Middle frontal gyrus (tissue), 1 donor: ENCODE results near the gene PSG1.
"Not testable (repeated sequence)": the region's sequence is repeated elsewhere in the genome, so short reads cannot be mapped to it uniquely, and the experiment has no call there.

Experiments used
- DNase-seq: peaks from one replicate; pipeline ENCODE4 v3.0.0-alpha.2; 2015; ENCODE audit warnings: low spot score; ENCODE audit errors: extremely low spot score

The PSG1 gene

DNA sequence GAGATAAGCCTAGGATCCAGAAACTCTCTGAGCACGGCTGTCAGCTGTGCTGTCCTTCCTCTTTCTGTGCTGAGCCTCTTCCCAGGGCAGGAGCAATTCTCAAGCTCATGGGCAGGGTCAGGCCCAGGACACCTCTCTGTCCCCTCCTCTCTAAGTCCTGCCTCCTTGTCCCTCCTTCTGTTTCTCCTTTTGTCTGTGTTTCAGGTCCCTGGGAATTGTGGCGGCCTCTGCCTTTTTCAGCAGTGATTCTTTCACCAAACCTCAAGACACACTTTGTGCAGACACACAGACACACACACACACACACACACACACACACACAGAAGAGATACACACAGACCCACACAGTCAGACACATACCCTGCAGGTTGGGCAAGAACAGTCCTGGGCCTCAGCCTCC, at the start of gene PSG1:
PSG1 (minus strand) TSS at position 101 of the 400 bp plus-strand sequence. CDS start 132 bp downstream, outside the sequence.
- no peak for DNase-seq

DNA sequence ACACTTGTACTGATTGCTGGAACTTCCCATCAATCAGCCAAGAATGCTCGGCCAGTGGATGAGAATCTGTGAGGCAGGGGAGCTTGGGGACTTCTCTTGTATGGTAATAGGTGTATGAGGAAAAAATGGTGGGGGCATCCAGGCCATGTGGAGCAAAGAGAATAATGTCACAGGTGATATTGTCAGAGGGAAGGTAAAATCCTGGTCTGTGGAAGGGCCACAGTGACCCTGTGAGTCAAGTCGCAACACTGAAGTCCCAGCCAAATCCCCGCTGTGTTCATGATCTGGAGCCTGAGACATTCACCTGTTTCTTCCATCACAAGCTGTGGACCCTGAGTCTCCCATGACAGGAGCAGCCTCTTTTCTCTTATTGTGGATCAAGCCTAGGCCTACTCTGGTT, 49.4 kb upstream of the PSG1 start:
- no peak for DNase-seq

GRCh38 chr19:42926781-42927180, 47.3 kb upstream of the PSG1 start:
- no peak for DNase-seq

GRCh38 chr19:42923106-42923505, 43.6 kb upstream of the PSG1 start:
- DNase-seq, result not testable (repeated sequence)

GRCh38 chr19:42920971-42921370, 41.5 kb upstream of the PSG1 start:
- DNase-seq, result not testable (repeated sequence)

DNA sequence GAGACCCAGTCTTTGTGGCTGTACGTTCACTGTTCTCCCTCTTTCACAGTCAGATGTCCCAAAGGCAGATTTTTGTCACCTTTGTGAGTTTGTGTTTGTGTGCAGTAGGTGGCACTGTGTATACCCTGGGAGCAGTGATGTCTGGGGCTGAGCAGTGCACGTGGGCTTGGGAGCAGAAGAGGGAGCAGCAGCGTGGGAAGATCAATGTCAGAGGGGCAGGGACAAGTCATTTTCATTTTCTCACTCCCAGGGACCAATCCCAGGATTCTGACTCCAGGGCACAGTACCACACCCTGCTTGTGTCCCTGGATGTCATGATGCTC, 40.2 kb upstream of the PSG1 start:
- no peak for DNase-seq

DNA sequence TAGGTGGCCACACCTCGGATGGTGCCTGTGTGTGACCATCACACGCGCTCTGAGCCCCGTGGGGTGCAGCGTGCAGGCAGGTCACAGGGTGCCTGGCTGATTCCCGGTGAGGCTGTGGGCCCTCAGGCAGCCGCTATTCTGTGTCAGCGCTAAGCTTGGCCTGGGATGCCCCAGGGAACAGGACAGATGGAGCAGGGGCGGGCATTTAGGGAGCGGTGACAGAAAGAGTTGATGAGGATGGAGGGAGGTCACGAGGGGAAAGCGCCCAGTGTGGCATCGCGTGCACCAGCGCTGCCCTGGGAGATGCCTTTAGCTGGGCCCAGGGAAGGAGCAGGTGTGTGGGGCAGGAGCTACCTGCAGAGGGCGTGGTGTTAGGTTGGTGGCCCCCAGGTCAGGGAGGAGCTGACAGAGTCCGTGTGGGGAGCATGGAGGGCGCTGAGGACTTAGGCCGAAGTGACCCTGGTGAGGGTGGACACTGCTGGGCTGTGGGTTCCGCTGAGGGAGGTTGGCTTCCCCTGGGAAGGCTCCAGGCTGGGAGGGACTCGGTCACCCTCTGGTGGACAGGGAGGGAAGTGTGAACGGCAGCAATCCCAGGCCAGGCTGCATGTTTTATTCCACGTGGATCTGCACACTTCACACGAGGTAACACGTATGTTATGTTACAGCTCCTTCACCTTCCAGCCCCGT, 39.7 kb upstream of the PSG1 start:
- not testable (repeated sequence) for DNase-seq

- DNase-seq, result not testable (repeated sequence)
Observed at GRCh38 chr19:42918377-42919069, 39.0 kb upstream of the PSG1 start.

GRCh38 chr19:42917634-42918033, 38.1 kb upstream of the PSG1 start, which contains the start of gene PSG6:
TSS of gene PSG6 (minus strand) at chr19:42917894. CDS start at chr19:42917792, 102 bp downstream.
- not testable (repeated sequence) for DNase-seq

DNA sequence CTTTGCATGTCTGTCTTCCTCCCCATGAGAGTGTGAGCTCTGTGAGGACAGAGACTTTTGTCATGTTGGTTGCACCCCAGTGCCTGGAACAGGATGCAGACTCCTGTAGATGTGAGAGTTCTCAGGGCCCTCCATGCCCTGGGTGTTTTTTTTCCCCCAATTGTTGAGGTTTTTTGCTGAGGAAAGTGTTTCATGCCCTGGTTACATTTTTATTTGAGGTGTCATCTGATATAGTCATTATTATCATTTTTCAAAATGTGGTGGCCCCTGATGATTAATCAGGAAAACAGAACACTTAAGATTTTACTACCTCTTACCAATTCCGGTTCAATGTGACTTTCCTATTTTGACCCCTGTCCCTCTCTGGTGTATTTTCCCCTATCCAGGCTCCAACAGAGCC, 37.4 kb upstream of the PSG1 start:
- DNase-seq, result not testable (repeated sequence)

GRCh38 chr19:42913516-42913915, 34.0 kb upstream of the PSG1 start:
- not testable (repeated sequence) for DNase-seq

DNA sequence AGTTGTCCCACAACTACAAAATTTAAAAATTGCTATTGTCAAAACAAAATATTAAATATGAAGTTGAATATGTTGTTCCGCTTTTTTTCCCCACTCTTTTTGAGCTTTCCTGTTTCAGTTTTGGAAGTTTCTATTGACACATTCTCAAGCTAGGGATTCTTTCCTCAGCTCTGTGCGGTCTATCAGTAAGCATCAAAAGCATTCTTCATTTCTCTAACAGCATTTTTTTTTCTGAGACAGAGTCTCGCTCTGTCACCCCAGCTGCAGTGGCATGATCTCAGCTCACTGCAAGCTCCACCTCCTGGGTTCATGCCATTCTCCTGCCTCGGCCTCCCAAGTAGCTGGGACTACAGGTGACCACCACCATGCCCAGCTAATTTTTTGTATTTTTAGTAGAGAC, 33.4 kb upstream of the PSG1 start:
- DNase-seq, result not testable (repeated sequence)

GRCh38 chr19:42911731-42912130, 32.2 kb upstream of the PSG1 start:
- not testable (repeated sequence) for DNase-seq

- DNase-seq, result not testable (repeated sequence)
Observed at GRCh38 chr19:42906162-42906561, 26.6 kb upstream of the PSG1 start.

DNA sequence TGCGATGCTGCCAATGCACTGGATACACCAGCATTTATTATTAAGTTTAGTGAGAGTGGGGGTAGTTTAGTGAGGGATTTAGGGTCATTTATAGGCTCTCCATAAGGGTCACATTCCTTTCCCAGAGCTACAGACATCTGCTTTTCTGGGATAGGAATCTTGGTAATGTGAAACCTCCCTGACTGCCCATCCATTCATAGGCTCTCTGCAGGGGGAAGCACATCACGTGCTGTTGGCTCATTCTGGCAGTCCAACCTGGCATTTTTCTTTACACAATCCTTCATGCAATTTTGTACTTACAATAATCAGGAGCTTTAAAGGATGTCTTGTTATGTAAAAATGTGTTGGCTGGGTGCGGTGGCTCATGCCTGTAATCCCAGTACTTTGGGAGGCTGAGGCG, 21.0 kb upstream of the PSG1 start:
- not testable (repeated sequence) for DNase-seq

DNA sequence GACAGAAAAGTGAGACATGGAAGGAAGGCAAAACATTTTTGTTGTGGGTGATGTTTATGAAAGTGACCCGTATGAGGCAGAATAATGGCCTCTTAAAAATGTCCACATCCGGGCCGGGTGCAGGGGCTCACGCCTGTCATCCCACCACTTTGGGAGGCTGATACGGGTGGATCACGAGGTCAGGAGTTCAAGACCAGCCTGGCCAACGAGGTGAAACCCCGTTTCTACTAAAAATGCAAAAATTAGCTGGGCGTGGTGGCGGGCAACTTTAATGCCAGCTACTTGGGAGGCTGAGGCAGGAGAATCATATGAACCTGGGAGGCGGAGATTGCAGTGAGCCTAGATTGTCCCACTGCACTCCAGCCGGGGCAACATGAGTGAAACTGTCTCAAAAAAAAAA, 20.2 kb upstream of the PSG1 start:
- DNase-seq, result not testable (repeated sequence)

GRCh38 chr19:42899110-42899509, 19.6 kb upstream of the PSG1 start:
- DNase-seq, result not testable (repeated sequence)

DNA sequence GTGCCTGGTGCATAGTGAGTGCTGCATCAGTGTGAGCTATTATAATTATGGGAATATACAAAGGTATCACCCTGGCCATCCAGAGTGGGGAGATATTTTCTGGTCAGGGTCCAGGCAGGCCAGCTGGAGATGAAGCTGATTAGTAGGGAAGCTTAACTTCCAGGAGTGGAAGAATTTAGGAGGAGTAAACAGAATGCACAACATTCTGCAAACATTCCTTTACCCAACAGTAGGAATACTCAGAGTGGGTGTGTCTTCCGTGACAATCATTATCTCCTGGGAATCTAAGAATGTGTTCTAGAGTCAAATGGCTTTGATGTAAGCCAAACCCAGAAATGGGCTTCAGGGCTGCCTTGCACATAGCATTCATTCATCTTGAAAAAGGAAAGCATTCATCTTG, 19.1 kb upstream of the PSG1 start:
- not testable (repeated sequence) for DNase-seq

DNA sequence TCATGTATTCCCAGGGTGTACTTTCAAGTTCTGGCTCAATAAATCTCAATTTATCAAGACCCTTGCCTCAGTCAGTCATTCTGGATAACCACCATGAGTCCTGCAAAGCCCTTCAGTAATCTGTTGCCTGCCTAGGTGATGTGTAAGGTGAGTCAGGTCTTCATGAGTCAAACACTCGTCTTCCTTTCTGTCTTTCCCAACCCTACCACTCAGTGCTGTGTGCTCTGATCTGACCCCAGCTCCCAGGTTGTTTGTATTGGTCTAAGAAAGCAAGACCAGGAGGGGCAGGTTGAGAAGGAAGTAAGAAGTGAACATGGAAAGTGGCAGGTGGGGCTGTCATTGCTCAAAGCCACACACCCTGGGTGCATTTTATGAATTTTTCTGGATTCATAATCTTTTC, 18.2 kb upstream of the PSG1 start:
- not testable (repeated sequence) for DNase-seq

DNA sequence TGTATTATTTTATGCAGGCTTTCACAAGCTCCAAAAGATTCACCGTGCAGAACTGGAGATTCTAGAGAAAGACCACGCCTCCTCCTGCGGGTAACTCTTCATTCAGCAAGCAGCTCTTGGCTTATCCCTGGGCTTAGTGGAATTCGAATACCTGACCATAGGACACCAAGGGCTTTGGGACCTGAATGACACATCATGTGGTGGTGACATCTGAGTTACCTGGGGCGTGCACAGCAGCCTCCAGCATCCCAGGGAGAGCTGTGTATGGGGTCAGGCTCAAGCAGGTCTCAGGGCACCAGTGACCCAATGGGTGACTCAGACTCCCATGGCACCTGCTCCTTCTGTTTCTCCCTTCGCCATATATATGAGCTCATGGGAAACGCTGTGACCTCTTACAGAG, 10.9 kb upstream of the PSG1 start:
- not testable (repeated sequence) for DNase-seq

DNA sequence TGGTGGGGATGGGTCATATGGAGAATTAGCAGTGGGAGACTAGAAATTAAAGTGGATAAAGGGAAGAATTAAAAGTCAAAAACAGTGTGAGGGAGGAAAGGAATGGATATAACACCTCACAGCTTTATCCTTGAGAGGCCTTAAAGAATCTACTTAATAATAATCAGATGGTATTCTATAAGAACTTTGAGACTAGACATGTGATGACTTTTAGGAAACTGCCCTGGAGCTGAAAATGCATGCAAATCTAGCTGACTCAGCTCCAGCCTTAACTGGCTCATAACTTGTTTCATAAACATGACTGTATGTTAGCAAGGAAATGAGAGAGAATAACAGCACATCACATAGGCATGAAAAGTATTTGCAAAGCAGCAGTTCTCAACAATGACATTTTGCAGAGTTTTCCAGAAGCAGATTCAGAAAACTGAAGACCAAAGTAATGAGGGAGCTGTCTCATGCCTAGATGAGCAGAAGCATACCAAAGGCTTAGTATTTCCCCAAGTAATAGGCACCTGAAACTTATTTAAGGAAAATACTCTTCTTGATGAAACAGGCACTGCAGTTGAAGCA, 8.4 kb upstream of the PSG1 start:
- not testable (repeated sequence) for DNase-seq

DNA sequence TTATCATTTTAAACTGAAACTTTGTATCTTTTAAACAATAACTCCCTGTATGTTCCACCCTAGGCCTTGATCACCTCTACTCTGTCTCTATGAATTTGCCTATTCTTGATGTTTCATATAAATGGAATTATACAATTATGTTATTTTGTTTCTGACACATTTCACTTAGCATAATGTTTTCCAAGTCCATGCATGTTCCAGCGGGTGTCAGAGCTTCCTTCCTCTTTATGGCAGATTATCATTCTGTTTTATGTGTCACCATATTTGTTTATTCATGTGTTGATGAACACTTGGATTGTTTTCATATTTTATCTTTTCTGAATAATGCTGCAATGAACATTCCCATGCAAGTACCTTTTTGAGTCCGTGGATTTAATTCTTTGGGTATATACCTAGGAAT, 3.2 kb upstream of the PSG1 start:
- DNase-seq, result not testable (repeated sequence)
